HG03025 (cell line): Measurements from ENCODE around the gene SETBP1.
A peak's percentile ranks its signal among the peaks of the same experiment; 100 is the strongest.

Experiments used
- ATAC-seq: cut with Tn5 transposase; IDR thresholded peaks from one replicate; pipeline ENCODE4 v1.9.1; 2021; ENCODE audit warnings: mild to moderate bottlenecking, moderate library complexity; ENCODE audit not compliant: unreplicated experiment, low FRiP score

The SETBP1 gene

GRCh38 chr18:44893966-44894365, 213.3 kb downstream of the SETBP1 start:
- no peak for ATAC-seq

- ATAC-seq = no peak
Measured at GRCh38 chr18:44895176-44895798, 214.6 kb downstream of the SETBP1 start.

- no peak for ATAC-seq
Measured at GRCh38 chr18:44896846-44897245, 216.2 kb downstream of the SETBP1 start.

- no peak for ATAC-seq
Measured at GRCh38 chr18:44897411-44897810, 216.7 kb downstream of the SETBP1 start.

GRCh38 chr18:44897816-44898215, 217.1 kb downstream of the SETBP1 start:
- ATAC-seq = no peak

DNA sequence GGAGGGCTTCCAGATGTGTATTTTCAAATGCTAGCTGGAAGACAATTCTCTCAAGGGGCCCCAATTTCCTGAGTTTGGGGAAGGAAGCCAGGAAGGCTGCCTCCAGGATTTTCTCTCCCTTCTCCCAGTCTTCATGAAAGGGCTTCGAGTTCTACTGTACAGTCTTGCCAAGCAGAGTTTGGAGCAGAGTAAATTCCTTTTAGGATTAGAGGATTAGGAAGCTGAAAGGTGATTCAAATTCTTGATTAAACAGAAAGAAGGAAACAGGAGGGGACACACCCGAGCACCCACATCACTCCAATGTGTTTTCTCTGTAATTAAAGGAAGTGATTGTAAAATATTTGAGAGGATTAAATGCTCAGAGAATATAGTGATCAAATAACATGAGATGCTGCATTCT, 217.8 kb downstream of the SETBP1 start:
- ATAC-seq = no peak

DNA sequence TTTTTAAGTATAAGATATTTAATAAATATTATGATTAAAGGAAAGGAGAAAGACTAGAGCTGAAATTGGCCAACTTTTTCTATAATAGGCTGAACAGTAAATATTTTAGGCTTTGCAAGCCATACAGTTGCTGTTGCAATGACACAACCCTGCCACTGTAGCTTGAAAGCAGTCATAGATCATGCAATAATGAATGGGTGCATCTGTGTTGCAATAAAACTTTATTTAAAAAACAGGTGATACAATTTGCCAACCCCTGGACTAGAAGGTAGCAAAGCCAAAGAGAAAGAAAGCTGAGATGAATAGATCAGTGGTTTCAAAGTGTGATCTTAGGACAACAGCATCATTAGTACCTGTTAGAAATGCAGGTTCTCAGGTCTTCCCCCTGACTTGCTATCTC, 219.1 kb downstream of the SETBP1 start:
- ATAC-seq = no peak

- ATAC-seq = no peak
Measured at GRCh38 chr18:44900627-44901026, 219.9 kb downstream of the SETBP1 start.

- ATAC-seq = no peak
Measured at GRCh38 chr18:44901283-44901682, 220.6 kb downstream of the SETBP1 start.

DNA sequence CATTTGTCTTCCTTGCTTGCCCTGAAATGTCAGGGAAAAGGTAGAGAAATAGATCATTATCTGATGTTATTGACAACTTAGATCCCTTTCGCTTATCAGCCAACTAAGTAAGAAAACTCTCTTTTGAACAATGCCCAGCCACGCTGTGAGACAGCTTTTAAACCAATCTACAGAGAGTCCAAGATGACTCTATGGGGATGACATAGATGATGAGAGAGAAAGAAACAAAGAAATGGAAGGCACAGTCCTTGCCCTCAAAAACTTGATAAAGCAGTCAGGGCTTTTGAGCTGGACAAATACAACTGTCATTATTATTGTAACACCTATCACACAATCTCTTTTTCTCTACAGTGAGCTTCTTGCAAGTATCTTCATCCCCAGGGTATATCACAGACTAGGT, 222.6 kb downstream of the SETBP1 start:
- ATAC-seq = no peak

DNA sequence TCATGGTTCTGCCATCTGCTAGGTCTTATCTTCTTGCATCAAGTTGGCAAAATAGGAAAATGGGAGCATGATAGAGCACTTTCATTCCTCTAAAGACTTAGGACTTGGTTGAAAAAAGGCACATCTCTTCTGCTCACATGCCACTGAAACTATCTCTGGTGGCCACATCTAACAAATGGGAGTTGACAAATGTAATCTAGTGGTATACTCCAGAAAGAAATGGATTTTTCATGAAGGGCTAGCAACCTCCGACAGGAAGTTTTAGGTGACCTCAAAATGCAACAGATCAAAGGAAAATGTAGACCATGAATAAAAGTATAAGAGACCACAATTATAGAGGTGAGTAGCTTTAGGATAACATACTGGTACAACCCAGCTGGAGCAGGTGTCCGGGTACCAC, 224.1 kb downstream of the SETBP1 start:
- ATAC-seq = no peak

DNA sequence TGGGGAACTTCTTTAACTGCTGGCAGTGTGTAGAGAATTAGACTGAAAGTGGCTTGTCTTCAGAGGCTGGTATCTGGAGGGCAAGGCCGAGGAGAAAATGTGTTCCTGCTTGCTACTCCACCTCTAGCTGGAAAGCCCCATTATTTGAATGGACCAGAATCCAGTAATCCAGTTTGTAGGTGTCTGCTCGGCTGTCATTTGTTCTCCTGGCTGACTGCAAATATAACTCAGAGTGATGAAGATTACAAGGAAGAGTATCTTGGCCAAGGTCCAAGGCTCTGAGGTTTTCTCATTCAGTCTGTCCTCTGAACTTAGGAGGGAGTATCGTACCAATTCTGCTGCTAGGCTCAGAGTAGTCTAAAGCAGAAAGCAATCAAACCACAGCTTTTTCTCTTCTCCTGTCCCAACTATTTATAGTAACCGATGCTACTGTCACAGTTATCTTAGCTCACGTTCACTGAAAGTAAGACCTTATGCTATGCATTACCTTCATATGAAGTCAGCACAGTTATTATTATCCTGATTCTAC, 228.6 kb downstream of the SETBP1 start:
- ATAC-seq = peak; percentile 89

DNA sequence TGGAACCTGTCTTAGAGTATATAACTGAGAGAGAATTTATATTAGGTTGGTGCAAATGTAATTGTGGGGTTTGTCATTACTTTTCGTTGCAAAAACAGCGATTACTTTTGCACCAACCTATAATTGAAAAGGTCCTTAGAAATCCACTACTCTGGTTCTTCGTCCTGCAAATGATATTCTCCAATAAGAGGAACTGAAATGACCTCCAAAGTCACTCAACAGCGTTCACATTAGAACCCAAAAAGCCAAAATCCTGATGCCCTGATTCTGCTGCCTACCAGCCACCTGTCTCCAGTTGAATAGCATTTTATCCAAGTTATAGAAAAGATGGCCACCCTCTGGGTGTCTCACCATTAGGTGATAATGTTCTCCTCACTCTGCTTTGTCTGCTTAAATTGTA, 230.6 kb downstream of the SETBP1 start:
- no peak for ATAC-seq

GRCh38 chr18:44911773-44912172, 231.1 kb downstream of the SETBP1 start:
- ATAC-seq = no peak

GRCh38 chr18:44912740-44913478, 232.2 kb downstream of the SETBP1 start:
- no peak for ATAC-seq

DNA sequence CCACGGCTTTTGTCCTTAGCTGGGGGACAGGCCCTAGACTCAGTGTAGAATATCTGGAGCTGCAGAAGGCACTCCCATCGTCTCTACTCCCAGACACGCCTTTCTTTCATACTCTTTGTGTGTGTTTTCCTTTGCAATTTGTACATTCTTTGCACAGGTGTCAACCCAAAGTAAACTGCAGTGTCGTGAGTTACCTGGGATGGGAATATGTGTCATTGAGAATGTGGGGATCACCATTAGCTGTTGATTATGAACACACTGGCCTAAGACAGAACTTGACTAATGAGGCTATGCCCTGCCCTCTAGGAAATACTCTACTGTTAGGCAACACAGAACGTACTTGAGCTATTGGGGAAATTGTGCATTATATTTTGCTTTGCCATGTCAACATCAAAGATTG, 233.3 kb downstream of the SETBP1 start:
- ATAC-seq = no peak

GRCh38 chr18:44915213-44915612, 234.5 kb downstream of the SETBP1 start:
- no peak for ATAC-seq

DNA sequence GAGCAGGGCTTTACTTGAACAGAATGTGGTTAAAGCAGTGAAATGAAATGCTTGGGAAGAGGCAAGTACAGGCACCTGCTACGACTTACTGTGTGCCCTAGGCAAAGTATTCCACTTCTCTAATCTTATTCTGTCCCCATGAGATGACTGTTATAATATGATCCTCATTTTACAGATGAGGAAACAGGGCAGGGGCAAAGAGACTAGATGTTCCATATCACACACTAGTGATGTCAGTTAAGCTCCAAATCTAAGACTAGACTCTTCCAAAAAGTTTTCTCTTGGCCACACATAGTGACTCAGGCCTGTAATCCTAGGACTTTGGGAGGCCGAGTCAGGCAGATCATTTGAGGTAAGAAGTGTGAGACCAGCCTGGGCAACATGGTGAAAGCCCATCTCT, 235.0 kb downstream of the SETBP1 start:
- ATAC-seq = no peak

DNA sequence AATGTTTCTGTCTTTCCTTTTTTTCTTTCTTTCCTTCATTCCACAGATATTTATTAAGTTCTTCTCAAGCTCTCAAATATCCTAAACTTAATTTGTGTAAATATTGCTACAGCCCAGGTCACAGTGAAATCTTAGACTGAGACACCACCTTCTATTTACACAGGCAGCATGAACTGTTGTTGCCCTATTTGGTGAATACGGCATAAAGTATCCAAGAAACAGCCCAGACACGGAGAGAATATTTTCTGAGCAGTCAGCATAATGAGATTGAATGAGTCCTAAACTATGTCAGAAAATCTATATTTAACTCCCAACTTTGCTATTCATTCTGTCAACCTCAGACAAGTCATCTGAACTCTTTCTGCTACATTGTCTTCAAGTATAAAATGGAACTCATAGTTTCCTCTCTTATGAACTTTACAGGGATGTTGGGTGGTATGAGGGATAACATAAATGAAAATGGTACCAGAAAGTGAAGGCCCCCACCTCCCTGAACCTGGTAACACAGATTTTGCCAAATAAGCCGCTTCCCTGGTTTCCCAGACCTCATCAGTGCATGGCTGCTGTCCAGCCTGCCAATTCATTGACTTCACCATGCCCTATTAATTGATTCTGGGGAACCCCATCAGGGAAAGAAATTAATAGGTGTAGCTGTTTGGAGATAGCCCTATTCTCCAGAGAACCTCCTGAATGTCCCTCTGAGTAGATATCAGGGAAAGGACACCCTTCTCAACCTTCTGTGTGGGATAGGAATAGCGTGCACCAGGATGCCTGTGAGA, 235.9 kb downstream of the SETBP1 start:
- no peak for ATAC-seq

DNA sequence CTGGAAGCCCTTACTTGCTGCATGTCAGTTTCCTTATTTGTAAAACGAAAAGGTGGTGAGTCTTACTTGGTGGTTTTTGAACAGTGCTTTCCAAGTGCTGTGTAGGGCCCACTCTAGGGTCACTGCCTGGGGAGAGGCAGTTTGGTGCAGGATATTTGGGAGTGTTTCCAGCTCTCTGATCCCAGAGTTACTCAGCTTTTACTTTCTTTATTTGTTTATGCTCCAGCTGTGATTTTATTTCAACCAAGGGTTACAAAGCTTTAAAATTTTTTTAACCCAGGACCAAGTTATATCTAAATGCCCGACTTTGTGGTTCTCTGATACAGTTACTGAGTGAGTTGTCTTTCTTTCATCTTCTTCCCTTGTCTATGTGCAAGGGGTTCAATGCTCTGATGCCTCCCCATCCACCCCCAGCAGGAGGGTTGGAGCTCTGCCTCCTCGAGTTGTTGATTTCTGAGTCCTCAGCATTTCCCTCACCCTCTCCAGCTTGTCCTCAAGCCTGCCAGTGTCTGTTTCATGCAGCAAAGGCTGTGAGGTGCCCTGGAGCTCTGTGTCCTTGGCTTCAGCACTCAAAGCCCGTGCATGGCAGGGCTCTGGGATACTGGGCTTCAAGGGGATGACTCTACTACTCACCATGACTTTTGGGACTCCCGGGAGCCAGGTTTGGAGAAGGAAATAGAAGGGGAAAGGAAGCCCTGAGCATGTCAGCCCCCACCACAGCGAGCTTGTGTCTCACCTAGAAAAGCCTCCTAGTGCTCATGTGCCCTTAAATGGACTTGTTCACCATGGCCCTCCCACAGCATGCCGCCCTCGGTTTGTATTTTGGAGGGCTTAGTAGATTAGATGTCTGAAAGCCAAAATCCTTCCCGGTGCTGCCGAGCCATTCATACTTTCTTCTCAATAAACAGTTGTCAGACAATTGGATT, 236.8 kb downstream of the SETBP1 start:
- no peak for ATAC-seq
